KMS-11 (cell line): ENCODE results near the gene PTPRK.

Experiments used
- H2AFZ ChIP-seq: fragments of 200-600 bp; sonication (generic); 2 replicates; pipeline ENCODE4 v1.6.1; 2016; ENCODE audit warnings: antibody characterized with exemption, mixed run types, low read depth
- H3K27ac ChIP-seq: fragments of 200-600 bp; sonication (generic); 2 replicates; pipeline ENCODE4 v1.6.1; 2016; ENCODE audit warnings: mild to moderate bottlenecking, mixed run types
- H3K27me3 ChIP-seq: fragments of 200-600 bp; sonication (generic); 2 replicates; pipeline ENCODE4 v1.6.1; 2017; ENCODE audit warnings: mild to moderate bottlenecking, low read depth, mixed run types, moderate library complexity; ENCODE audit not compliant: insufficient read depth
- H3K36me3 ChIP-seq: fragments of 200-600 bp; sonication (generic); 2 replicates; pipeline ENCODE4 v1.6.1; 2017; ENCODE audit warnings: mild to moderate bottlenecking, mixed run types; ENCODE audit not compliant: insufficient read depth
- H3K4me1 ChIP-seq: fragments of 200-600 bp; sonication (generic); 2 replicates; pipeline ENCODE4 v1.6.1; 2016; ENCODE audit warnings: mild to moderate bottlenecking, low read depth, mixed run types; ENCODE audit not compliant: poor library complexity, severe bottlenecking
- H3K4me2 ChIP-seq: fragments of 200-600 bp; sonication (generic); 2 replicates; pipeline ENCODE4 v1.7.0; 2016; ENCODE audit warnings: mild to moderate bottlenecking, mixed run types
- H3K4me3 ChIP-seq: fragments of 200-600 bp; sonication (generic); IDR thresholded peaks from 2 replicates; pipeline ENCODE4 v1.6.1; 2017; ENCODE audit warnings: low read depth, low read length, mixed read lengths; ENCODE audit not compliant: insufficient read depth
- H3K79me2 ChIP-seq: fragments of 200-600 bp; sonication (generic); 2 replicates; pipeline ENCODE4 v1.6.1; 2016; ENCODE audit warnings: low read depth, mixed run types; ENCODE audit not compliant: insufficient read depth
- H3K9ac ChIP-seq: fragments of 200-600 bp; sonication (generic); 2 replicates; pipeline ENCODE4 v1.6.1; 2016; ENCODE audit warnings: mild to moderate bottlenecking, mixed run types
- H4K20me1 ChIP-seq: fragments of 200-600 bp; sonication (generic); 2 replicates; pipeline ENCODE4 v1.6.1; 2016; ENCODE audit warnings: mild to moderate bottlenecking, mixed run types; ENCODE audit not compliant: insufficient read depth
- TF ChIP-seq, protein P1 (sequence below): fragments of 200-600 bp; sonication (generic); conservative IDR thresholded peaks from 2 replicates; pipeline ENCODE4 v1.6.1; 2017; ENCODE audit warnings: low read depth, mild to moderate bottlenecking, antibody characterized with exemption, low read length, moderate library complexity, mixed read lengths

Gene PTPRK

DNA sequence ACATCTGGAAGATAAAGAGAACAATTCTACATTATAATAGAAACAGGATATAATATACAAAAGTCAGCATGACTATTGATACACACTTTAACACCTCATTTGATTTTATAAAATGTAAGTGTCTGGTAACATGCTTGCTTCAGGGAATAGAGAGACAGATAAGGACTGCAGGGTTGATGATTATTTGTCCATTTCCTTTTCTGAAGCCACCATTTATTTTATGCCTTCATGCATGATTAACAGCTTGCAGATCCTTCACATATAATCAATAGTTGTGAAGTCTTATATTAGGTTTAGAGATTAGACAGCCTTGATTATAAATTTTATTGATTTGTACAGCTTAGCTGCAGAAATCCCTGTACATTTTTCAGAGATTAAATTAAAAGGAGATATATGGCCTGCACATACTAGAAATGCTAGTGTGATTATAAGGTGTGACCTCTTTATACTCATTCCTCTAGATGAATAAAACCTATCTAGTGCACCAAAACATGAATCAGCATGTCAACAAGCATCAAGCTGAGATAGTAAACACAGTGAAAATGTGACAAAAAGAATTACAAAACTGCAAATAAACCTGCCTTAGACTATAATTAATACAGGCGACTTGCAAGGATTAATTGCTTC is 420.7 kb downstream of the PTPRK start:
- no peaks in the 10 kb centered on the region for H3K36me3 ChIP-seq
- no peaks in the 10 kb centered on the region for H3K79me2 ChIP-seq
- H4K20me1 ChIP-seq, result no peaks in the 10 kb centered on the region
- H3K9ac ChIP-seq, result no peak overlapping the region
- H3K27me3 ChIP-seq, result no peaks in the 10 kb centered on the region
- TF ChIP-seq, protein P1, sequence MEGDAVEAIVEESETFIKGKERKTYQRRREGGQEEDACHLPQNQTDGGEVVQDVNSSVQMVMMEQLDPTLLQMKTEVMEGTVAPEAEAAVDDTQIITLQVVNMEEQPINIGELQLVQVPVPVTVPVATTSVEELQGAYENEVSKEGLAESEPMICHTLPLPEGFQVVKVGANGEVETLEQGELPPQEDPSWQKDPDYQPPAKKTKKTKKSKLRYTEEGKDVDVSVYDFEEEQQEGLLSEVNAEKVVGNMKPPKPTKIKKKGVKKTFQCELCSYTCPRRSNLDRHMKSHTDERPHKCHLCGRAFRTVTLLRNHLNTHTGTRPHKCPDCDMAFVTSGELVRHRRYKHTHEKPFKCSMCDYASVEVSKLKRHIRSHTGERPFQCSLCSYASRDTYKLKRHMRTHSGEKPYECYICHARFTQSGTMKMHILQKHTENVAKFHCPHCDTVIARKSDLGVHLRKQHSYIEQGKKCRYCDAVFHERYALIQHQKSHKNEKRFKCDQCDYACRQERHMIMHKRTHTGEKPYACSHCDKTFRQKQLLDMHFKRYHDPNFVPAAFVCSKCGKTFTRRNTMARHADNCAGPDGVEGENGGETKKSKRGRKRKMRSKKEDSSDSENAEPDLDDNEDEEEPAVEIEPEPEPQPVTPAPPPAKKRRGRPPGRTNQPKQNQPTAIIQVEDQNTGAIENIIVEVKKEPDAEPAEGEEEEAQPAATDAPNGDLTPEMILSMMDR, result no peak
- no peak overlapping the region for H2AFZ ChIP-seq
- H3K4me3 ChIP-seq, result no peak overlapping the region
- H3K27ac ChIP-seq, result no peak overlapping the region
- H3K4me1 ChIP-seq, result peaks cover 44% of the 10 kb centered on the region
- no peak overlapping the region for H3K4me2 ChIP-seq

DNA sequence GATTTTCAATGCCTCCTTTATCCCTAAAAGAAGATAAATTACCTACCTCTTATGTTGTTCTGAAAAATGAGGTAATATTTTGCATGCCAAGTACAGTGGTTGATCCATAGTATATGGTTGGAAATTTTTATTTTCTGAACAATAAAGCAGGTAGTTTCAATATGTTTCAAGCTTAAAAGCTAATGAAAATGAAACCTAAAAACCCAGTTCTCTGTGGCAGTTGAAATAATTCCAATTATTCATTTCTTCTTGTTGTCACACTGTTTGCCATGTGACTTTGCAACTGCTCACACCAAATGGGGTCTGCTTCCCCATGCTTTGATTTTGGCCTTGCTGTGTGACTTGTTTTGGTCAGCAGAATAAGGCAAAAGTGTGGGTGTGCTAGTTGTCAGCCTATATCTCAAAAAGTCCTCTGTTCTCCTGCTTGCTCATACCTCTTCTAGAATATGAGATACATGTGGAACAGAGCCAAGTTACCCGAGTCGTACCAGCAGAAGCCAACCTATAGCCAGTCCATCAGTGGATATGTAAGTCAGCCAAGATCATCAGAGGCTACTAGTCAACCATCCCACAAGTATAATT is 422.3 kb downstream of the PTPRK start:
- no peaks in the 10 kb centered on the region for H3K79me2 ChIP-seq
- no peaks in the 10 kb centered on the region for H3K27me3 ChIP-seq
- peak overlapping the region; percentile 25; the same call in 1 of the 2 replicates for H2AFZ ChIP-seq
- peak overlapping the region; percentile 69 for H3K27ac ChIP-seq
- H3K9ac ChIP-seq, result peak overlapping the region; percentile 4; the same call in 1 of the 2 replicates
- H3K4me2 ChIP-seq, result peak overlapping the region; percentile 79
- H3K36me3 ChIP-seq, result no peaks in the 10 kb centered on the region
- H4K20me1 ChIP-seq, result no peaks in the 10 kb centered on the region
- TF ChIP-seq, protein P1, result no peak
- no peak overlapping the region for H3K4me3 ChIP-seq
- H3K4me1 ChIP-seq, result peaks cover 44% of the 10 kb centered on the region

DNA sequence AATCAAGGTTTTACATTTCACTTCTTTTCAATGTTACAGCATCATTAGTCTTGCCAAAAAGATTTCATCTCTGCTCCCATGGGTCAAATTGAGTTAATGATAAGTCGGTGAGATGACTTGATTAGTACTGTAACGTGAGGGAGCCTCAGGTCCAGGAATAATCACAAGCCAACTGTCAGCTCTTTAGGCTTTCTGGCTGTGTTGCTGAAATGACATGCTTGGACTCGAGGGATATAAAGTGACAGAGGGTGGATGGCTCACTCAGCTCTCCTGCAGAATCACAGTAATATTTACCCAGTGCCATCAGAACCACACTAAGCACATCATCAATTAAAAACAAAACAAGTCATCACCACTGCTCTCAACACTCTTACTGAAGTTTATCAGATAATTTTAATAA is 423.4 kb downstream of the PTPRK start:
- Histone ChIP-seq H3K36me3 (no peaks in the 10 kb centered on the region), H3K27me3 (no peaks in the 10 kb centered on the region), H3K27ac (no peak overlapping the region), H3K4me2 (no peak overlapping the region), H3K4me1 (peaks cover 44% of the 10 kb centered on the region), H2AFZ (no peak overlapping the region), H3K9ac (no peak overlapping the region; the same call in 1 of the 2 replicates), H3K4me3 (no peak overlapping the region), H4K20me1 (no peaks in the 10 kb centered on the region), H3K79me2 (no peaks in the 10 kb centered on the region)
- TF ChIP-seq, protein P1, result no peak

DNA sequence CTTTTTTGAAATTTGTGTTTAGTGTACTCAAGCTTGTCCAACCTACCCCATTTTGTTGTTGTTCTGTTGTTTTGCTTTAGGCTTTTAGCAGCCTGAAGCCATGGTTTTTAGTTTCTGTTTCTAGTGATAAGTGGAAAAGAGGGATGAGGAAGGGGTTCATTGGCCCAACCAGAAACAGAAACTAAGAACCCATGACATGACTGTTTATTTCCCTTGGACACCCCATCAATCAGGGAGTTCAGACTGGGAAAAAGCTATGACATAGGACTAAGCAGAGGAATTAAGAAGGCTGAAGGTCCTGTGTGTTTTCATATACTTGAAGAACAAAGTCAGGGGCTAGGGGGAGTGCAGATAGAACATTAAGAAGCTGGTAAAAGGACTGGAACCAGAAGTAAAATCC is 425.0 kb downstream of the PTPRK start:
- no peak overlapping the region for H3K27ac ChIP-seq
- no peaks in the 10 kb centered on the region for H3K27me3 ChIP-seq
- H3K4me3 ChIP-seq, result no peak overlapping the region
- H3K79me2 ChIP-seq, result no peaks in the 10 kb centered on the region
- peaks cover 44% of the 10 kb centered on the region for H3K4me1 ChIP-seq
- no peak overlapping the region for H2AFZ ChIP-seq
- H4K20me1 ChIP-seq, result no peaks in the 10 kb centered on the region
- no peaks in the 10 kb centered on the region for H3K36me3 ChIP-seq
- TF ChIP-seq, protein P1, result no peak
- no peak overlapping the region for H3K9ac ChIP-seq
- H3K4me2 ChIP-seq, result peak overlapping the region; percentile 13; the same call in 1 of the 2 replicates
